ENCODE data around the gene MS4A10. TPM values are rescaled to one million over a fixed set of nuclear protein-coding genes. Genes with fewer than 3 reads are reported as not detected.

Gene MS4A10
- total RNA-seq, 6 experiments from 2014 or later = not detected

DNA sequence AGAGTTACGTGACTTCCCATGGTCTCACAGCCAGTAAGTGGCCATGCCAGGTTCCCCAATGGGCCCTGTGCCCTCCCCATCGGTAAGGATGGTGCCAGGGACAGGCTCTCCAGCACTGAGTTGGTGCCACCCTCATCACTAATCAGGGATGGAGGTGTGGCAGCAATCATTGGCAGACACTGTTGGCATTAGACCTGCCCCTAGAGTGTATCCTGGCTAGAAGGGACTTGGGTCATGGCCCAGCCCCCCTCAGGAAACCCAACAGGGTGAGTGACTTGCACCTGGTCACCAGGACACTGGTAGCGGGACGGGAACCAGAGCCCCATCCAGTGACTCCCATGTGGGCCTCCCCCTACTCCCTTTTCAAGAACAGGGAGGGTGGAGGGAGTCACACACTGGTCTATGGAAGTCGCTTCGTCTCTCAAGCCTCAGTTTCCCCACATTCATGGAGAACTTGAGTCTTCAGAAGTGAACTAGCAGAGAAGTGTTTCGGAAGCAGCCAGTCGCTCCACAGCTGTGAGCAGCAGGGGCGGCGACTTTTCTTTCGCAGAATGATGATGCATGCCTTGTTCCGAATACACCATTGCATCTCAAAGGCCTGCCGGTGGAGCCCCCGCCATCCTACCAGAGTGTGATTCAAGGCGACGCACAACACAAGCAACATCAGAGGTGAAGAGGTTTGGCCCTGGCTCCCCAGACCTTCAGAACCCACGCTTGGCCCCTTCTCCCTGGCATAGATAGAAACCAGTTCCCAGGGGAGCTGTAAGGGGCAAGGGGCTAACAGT lies 12.9 kb downstream of the MS4A10 start:
- TF ChIP-seq, protein P1, sequence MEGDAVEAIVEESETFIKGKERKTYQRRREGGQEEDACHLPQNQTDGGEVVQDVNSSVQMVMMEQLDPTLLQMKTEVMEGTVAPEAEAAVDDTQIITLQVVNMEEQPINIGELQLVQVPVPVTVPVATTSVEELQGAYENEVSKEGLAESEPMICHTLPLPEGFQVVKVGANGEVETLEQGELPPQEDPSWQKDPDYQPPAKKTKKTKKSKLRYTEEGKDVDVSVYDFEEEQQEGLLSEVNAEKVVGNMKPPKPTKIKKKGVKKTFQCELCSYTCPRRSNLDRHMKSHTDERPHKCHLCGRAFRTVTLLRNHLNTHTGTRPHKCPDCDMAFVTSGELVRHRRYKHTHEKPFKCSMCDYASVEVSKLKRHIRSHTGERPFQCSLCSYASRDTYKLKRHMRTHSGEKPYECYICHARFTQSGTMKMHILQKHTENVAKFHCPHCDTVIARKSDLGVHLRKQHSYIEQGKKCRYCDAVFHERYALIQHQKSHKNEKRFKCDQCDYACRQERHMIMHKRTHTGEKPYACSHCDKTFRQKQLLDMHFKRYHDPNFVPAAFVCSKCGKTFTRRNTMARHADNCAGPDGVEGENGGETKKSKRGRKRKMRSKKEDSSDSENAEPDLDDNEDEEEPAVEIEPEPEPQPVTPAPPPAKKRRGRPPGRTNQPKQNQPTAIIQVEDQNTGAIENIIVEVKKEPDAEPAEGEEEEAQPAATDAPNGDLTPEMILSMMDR (IDR thresholded peaks at IDR 0.05) = no peak
- TF ChIP-seq POLR2A (IDR thresholded peaks at IDR 0.05) = no peak
- no peak for DNase-seq
- no peak overlapping the region for H3K27ac ChIP-seq
- H3K36me3 ChIP-seq = no peaks in the 10 kb centered on the region
- H3K27me3 ChIP-seq = no peaks in the 10 kb centered on the region
- 64% methylated on average over 3 of the region's 17 CpGs for WGBS (ENCODE audit: insufficient coverage, low coverage, low lambda C conversion rate, missing lambda C conversion rate)
- no peaks in the 10 kb centered on the region for H3K9me3 ChIP-seq
- no peak for ATAC-seq
- intact Hi-C loops (cut with DNase I) = no loop called here
- H3K4me1 ChIP-seq = no peaks in the 10 kb centered on the region
- H3K4me3 ChIP-seq = no peak overlapping the region

DNA sequence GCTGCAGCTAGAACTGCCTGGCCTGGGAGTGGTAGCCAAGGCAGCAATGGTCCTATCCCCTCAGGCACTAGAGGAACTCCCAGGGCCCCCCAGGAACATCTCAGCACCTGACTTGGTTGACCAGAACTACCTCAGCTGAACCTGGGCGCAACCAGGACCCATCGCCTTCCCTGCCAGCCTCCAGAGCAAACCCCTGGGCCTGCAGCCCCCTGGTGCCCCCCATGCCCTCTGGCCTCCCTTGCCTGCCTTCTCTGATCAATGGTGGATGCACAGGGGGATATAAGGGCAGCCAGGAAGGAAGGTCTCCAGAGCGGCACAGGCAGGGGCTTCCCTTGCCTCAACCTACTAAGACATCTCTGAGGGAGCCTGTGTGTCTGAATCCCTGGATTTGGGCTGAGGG lies 13.5 kb downstream of the MS4A10 start:
- no peak overlapping the region for H3K27ac ChIP-seq
- no peak for TF ChIP-seq POLR2A (IDR thresholded peaks at IDR 0.05)
- H3K27me3 ChIP-seq = no peaks in the 10 kb centered on the region
- WGBS (ENCODE audit: insufficient coverage, low coverage, low lambda C conversion rate, missing lambda C conversion rate) = no CpG with 5 or more reads among the region's 3 CpGs
- H3K9me3 ChIP-seq = no peaks in the 10 kb centered on the region
- H3K4me1 ChIP-seq = no peaks in the 10 kb centered on the region
- intact Hi-C loops (cut with DNase I) = no loop called here
- no peaks in the 10 kb centered on the region for H3K36me3 ChIP-seq
- no peak for ATAC-seq
- H3K4me3 ChIP-seq = no peak overlapping the region
- no peak for DNase-seq

DNA sequence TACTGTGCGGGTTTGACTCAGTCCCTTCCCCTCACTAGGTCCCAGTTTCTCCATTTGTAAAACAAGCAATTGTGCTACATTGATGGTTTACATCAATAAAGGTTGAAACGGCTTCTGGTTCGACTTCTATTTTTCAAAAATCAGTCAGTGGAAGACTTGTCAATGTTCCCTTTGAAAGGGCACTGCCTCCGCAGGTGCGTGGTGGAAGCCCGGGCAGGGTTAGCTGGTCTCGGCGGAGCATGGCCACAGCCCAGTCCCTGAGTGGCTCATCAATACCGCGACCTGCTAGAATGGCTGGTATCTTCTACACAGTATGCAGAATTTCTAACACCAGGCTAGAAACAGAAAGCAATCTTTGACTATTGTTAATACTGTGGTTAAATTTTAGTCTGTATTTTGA lies 16.1 kb downstream of the MS4A10 start:
- Histone ChIP-seq H3K27me3 (no peaks in the 10 kb centered on the region), H3K9me3 (no peaks in the 10 kb centered on the region), H3K27ac (no peak overlapping the region), H3K4me1 (no peaks in the 10 kb centered on the region), H3K4me3 (no peak overlapping the region), H3K36me3 (no peaks in the 10 kb centered on the region)
- WGBS (ENCODE audit: insufficient coverage, low coverage, low lambda C conversion rate, missing lambda C conversion rate) = 85% methylated on average over 5 of the region's 10 CpGs
- ATAC-seq (no peak), DNase-seq (no peak)
- intact Hi-C loops (cut with DNase I) = no loop called here
- TF ChIP-seq, protein P1 (IDR thresholded peaks at IDR 0.05) = no peak
- no peak for TF ChIP-seq POLR2A (IDR thresholded peaks at IDR 0.05)

DNA sequence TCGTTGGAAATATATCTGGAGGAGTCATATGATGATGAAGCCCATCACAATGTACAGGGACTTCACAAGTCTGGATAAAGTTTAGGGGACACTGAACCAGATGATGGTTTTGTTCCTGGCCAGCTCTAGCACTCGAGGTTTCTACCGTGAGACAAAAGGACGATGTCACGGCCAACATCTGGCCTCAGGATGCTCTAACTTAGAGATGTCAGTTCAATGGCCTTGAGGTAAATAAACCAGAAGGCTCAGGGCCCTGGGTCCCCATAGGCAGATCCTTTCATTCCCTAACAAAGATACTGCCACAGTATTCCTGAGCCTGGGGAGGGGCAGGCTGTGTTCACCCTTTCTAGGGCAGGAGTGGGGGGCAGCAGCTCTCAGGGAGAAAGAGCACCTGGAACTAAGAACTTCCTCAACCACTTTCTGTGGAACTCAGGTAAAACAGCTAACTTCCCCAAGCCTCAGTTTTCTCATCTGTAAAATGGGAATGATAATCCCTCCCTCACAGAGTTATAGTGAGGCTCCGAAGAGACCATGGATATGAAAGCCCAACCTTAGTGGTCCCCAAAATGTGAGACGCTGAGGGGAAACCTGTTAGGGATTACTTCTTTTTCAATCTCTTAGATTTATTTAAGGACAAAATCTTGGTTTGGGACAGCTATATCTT lies 18.3 kb downstream of the MS4A10 start:
- TF ChIP-seq POLR2A (IDR thresholded peaks at IDR 0.05) = no peak
- TF ChIP-seq, protein P1 (IDR thresholded peaks at IDR 0.05) = no peak
- Histone ChIP-seq H3K36me3 (no peaks in the 10 kb centered on the region), H3K27ac (no peak overlapping the region), H3K9me3 (no peaks in the 10 kb centered on the region), H3K27me3 (no peaks in the 10 kb centered on the region), H3K4me1 (no peaks in the 10 kb centered on the region), H3K4me3 (no peak overlapping the region)
- intact Hi-C loops (cut with DNase I) = no loop called here
- ATAC-seq (no peak), DNase-seq (no peak)
- WGBS (ENCODE audit: insufficient coverage, low coverage, low lambda C conversion rate, missing lambda C conversion rate) = 74% methylated on average over 4 of the region's 7 CpGs

DNA sequence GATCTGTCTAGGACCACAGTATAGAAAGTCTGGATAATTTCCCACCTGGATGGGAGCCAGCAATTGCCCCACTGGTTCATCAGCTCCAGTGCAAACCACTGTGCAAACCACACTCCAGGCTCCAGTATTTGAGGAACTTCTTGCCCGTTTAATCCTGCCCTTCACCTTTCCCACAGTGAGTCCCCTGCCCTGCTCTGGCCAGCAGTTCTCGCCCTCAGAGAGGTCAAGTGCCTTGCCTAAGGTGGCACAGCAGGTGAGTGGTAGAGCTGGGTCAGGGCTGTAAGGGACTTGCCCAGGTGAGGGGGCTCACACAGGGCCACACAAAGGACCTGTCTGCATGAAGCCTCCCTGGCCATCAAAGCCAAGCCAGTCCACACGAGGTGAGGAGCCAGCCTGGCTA lies 24.1 kb downstream of the MS4A10 start:
- Histone ChIP-seq H3K9me3 (no peaks in the 10 kb centered on the region), H3K36me3 (no peaks in the 10 kb centered on the region), H3K27ac (no peak overlapping the region), H3K4me1 (no peaks in the 10 kb centered on the region), H3K27me3 (no peaks in the 10 kb centered on the region), H3K4me3 (no peak overlapping the region)
- DNase-seq (no peak), ATAC-seq (no peak)
- intact Hi-C loops (cut with DNase I) = no loop called here
- TF ChIP-seq POLR2A (IDR thresholded peaks at IDR 0.05) = no peak
- TF ChIP-seq, protein P1 (IDR thresholded peaks at IDR 0.05) = no peak
- WGBS (ENCODE audit: insufficient coverage, low coverage, low lambda C conversion rate, missing lambda C conversion rate) = 55% methylated on average over 3 of the region's 3 CpGs
